HG02840 (cell line): Measurements from ENCODE around the gene CCDC127.

Source experiments
- ATAC-seq: cut with Tn5 transposase; IDR thresholded peaks from one replicate; pipeline ENCODE4 v1.9.1; 2021; ENCODE audit warnings: mild to moderate bottlenecking, moderate library complexity, moderate number of reproducible peaks; ENCODE audit not compliant: unreplicated experiment, low FRiP score

The CCDC127 gene

GRCh38 chr5:162565-163337 lies 55.2 kb downstream of the CCDC127 start:
- no peak for ATAC-seq

- no peak for ATAC-seq
These were observed 55.8 kb downstream of the CCDC127 start for GRCh38 chr5:162190-162564.

DNA sequence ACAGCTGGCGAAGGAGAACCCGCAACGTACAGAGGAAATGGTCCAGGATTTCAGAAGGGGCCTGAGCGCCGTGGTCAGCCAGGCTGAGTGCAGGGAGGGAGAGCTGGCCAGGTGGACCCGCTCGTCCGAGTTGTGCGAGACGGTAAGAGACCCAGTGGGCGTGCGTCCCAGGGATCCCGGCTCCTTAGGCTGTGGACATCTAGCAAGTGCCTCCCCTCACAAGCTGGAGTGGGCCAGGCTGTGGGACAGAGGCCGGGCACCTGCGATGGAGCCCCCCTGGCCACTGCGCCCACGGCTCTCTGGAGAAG lies 56.2 kb downstream of the CCDC127 start:
- no peak for ATAC-seq

DNA sequence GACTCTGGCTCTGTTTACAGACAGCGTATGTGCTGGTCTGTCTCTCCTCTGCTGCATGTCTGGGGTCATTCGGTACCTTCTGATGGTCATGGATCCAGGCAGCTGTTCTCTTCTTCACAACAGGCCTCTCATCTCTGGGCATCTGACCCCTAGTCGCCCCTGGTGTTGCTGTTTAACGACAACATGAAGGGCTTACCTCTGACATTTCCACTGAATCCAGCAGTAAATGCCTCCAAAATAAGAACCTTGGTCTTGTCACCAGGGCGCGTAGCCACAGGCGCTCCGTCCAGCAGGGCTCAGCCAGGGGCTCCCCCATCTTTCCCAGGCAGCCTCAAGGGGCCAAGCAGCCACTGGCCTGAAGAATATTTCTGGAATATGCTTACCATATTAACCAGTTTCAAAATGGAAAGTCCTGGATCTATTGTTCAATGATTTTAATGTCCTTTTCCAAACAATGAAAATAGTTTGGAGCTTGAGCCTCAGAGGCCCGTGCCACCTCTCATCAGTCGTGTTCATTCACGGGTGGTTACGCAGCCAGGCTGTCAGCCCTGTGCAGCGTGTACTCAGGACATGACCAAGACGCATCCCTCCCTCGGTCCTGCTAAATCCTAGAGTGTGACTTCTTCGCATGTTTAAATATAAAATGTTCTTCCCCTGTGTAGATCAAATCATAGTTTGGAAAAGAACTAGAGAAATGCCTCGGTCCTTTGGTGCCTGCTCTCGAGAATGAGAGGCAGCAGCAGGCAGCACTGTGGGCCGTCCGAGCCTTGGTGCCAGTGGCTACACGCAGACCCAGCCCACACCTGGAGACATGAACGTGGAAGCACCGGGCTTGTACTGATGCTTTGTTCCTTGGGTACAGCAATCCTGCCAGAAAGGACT lies 56.8 kb downstream of the CCDC127 start:
- no peak for ATAC-seq

GRCh38 chr5:160173-160510 lies 57.8 kb downstream of the CCDC127 start:
- no peak for ATAC-seq

DNA sequence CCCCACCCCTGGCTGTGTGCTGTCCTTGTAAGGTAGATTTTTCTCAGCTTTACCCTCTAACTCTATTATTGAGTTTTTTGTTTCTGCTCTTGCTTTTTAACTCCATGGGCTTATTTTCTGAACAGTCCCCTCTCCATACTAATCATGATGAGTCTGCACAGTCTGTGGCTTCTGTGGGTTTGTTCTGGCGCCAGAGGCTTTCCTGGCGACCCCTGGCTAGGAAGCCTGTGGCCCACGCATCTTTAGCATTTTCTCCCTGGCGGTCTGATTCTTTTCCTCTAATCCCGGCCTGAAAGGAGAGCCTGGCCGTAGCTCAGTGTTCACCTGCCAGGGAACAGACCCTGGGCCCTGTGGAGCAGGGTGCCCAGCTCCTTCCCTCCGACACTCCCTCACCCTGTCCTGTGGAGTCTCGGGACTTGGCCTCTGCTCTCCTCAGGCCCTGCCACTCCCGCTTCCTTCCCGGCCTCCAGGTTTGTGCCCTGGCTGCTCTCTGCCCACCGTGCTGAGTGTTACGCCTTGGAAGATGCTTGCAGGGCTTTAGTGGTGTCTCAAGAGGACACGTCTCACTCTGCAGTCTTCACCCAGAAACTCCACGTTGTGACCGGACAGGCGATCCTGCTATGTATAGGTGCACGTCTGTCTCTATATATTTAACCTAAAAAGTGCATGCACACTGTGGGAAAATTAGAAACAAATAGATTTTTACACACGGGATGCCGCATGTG lies 58.3 kb downstream of the CCDC127 start:
- no peak for ATAC-seq

- ATAC-seq = no peak
These were observed 59.0 kb downstream of the CCDC127 start for GRCh38 chr5:158807-159447.

DNA sequence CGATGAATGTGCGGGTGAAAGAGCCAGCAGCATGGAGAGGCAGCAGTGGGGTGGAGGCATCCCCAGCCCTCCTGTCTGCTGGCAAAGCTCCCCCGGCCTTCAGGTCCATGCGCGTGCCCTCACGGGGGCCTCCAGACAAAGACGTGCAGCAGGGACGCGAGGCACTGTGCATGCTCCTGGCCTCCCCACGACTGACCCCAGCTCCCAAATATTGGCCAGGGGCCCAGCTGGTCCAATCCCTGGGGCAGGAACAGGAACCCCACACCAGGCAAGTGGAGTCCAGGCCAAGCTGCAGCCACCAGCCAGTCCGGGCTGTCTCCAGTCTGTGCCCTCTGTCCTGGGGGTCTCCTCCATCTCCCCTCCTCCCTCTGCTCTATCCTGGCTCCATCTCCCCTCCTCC lies 60.2 kb downstream of the CCDC127 start:
- ATAC-seq = no peak

DNA sequence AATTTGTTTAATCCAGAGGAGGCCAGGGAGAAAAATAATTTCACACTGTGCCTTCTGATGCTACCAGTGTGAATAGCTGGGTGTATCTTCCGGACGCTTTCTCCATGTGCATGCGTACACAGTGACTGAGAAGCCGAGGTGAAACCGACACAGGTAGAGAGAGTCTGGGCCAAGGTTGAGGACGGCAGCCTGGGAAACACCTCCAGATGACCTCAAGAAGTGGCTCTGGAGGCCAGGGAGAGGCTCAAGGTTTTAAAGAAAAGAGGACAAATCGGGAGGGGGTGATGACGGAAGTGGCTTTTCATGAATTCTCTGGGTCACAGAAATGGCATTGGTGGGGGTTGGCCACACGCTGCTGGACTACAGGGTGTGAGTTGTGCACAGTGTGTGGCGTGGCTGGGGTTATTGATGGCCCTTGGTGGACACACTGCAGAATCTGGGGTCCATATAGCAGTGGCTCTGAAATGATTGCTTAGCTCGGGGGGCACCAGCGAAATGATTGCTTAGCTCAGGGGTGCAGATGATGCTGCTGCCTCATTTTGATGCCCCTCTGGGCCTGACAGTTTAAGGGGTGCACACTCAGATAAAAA lies 60.7 kb downstream of the CCDC127 start:
- no peak for ATAC-seq

DNA sequence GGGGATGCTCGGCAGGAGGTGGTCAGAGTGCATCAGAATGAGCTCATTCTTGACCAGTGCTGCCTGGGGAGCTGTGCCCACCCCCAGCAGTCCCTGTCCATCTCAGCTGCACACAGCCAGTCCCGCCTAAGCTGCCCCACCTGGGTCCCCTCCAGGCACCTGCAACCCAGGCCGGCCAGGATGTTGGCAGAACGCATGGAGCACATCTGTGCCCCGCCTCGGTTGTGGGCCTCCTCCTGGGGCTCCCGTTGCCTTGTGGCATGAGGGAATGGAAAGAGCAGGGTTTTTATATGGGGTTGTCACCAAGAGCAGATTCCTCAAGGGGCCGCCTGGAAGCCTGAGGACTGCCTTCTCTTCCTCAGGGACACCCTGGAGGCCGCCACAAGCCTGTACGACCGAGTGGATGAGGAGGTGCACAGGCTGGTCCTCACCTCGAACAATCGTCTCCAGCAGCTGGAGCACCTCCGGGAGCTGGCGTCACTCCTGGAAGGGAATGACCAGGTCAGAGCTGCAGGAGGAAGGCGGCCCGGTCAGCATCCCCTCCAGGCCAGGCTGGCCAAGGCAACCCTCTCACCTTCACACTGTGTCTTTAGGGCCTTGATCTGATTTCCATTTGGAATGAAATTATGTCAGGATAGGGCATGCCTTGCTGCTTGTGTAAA lies 61.4 kb downstream of the CCDC127 start:
- no peak for ATAC-seq

DNA sequence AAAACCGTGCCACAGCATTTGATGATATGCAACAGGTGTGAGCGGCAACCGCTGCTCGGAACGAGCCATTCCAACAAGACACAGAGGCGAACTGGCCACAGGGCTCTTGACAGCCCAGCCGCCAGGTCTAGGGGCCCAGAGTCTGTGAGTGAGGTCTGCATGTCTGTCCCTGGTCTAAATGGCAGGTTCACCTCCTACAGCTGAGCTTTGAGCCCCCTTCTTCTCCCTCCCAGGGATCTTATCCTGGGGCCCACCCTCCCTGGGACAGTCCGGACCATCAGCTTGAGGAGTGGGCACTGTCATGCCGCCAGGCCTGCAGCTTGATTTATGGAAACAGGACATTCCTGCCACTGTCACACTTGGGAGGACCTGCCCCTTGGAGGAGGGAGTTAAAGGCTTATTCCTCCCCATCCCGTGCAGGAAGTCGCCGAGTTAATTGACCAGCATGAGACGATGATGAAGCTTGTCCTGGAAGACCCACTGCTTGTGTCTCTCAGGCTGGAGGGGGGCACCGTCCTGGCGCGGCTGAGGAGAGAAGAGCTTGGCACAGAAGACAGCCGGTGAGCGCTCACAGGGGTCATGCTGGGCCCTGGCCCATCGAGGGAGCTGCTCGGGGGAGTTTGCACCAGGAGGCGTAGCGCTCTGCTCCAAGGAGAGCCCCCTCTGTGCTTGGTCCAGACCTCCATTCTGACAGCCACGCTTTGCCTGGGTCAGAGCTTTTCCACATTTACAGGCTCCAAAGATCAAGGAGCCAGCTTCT lies 62.1 kb downstream of the CCDC127 start:
- no peak for ATAC-seq

DNA sequence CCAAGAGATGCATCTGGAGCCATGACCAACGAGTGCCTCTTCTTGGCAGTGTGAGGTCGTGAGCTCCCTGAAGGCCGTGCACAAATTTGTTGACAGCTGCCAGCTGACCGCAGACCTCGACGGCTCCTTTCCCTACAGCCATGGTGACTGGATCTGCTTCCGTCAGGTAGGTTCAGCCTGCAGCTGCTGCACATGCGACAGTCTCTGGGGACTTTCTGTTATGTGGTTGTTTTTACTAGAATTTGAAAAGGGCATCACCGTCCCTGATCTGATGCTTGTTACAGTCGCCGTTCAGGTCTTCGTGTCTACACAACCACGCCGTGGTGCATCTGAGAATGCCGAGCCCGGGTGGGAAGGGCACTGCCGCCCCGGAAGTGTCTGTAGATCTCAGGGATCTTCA lies 63.1 kb downstream of the CCDC127 start:
- ATAC-seq = no peak

DNA sequence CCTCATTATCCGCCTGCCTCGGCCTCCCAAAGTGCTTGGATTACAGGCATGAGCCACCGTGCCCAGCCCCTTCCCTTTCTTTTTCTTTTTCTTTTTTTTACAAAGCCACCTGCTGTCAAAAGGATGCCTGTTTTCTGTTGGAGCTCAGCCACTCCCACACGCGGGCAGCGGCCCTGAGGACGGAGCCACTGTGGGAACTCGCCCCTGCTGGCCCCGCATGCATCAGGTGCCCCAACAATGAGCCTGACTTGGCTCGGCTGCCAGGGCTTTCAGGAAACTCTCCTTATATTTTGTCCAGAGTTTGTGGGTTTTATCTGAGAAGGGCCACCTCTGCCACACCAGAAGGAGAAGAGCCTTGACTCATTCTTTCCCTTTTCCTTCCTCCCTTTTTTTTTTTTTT lies 63.7 kb downstream of the CCDC127 start:
- no peak for ATAC-seq

DNA sequence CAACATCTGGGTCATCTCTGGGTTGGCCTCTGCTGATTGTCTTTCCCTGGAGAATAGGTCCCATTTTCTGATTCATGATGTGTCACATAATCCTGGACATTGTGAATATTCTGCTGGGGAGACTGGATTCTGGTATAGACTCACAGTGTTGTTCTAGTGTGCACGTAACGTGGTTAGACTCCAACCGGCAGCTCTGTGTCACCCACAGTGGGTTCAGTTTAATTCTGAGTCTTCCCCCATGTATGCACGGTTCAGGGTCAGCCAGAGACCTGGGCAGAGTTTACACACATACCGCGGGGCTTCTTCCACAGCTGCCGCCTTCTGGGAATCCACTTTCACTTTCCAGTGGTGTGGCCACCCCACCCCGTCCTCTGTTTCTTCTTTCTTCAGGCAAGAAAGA lies 64.7 kb downstream of the CCDC127 start:
- no peak for ATAC-seq

DNA sequence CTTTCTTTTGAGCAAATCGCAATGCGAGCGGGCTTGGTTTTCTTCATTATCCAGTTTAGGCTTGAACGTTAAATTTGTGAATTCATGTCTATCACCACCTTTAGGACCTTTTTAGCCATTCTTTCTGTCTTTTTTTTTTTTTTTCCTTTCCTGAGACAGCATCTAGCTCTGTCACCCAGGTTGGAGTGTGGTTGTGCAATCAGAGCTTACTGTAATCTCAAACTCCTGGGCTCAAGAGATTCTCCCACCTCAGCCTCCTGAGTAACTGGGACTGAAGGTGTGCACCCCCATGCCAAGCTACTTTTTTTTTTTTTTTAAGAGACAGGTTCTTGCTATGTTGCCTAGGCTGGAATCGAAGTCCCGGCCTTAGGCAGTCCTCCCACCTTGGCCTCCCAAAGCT lies 65.9 kb downstream of the CCDC127 start:
- no peak for ATAC-seq

DNA sequence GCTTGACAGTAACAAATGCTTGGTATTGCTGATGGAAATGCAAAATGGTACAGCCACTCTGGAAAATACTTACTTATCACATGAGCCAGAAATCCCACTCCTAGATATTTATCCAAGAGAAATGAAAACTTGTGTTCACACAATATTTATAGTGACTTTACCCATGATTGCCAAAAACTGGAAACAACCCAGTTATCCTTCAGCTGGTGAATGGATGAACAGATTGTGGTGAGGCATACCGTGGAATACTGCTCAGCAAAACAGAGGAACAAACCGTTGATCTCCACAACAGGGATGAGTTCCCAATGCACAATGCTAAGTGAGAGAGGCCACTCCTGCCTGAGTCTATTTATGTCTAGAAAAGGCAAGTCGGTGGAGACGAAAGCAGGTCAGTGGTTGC lies 67.2 kb downstream of the CCDC127 start:
- no peak for ATAC-seq

DNA sequence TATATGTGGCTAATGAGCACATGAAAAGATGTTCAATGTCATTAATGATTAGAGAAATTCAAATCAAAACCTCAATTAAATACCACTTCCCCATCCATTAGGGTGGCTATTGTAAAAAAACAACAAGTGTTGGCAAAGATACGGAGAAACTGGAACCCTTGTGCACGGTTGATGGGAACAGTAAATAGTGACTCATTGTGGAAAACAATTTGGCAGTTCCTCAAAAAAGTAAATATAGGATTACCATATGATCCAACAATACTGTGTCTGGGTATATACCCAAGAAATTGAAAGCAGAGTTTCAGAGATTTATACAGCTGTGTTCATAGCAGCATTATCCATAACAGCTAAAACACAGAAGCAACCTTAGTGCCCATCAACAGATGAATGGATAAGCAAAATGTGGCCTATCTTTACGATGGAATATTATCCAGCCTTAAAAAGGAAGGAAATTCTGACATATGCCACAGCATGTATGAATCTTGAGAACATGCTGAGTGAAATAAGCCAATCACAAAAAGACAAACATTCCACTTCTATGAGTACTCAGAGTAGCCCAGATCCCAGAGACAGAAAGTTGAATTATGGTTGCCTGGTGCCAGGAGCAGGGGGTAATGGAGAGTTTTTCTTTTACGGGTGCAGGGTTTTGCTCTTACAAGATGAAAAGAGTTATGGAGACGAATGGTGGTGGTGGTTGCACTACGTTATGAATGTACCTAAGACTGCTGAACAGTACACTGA lies 68.0 kb downstream of the CCDC127 start:
- no peak for ATAC-seq

DNA sequence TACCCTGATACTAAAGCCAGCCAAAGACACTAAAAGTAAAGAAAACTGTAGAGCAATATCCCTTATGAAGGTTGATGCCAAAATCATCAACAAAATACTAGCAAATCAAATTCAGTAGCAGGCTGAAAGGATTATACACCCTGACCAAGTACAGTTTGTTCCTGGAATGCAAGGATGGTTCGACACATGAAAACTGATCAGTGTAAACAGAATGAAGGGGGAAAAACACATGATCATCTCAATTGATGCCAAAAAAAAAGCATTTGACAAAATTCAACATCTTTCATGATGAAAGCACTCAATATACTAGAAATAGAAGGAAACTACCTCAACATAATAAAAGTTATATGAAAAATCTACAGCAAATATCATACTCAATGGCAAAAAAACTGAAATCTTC lies 70.2 kb downstream of the CCDC127 start:
- no peak for ATAC-seq
